Endothelial cell of umbilical vein (primary cell): ENCODE measurements around the gene RNF126. TPM values are rescaled to one million over a fixed set of nuclear protein-coding genes. Genes with fewer than 3 reads are reported as not detected.

ENCODE experiments used
- BruUV-seq: library from RNA; stranded (reverse); fragments of 400-500 nt; replicated peaks from 2 replicates; lab custom pipeline; 2021; lab: Mats Ljungman, UMichigan
- CTCF ChIA-PET: fragments of 300-600, 350-600 bp; sonication (Branson Sonifier 250); formaldehyde crosslinking; loops from one replicate; lab custom pipeline; 2021; ENCODE audit warnings: antibody characterized with exemption, inconsistent platforms; lab: Charles Lee
- POLR2A ChIA-PET: fragments of 300-600, 350-600 bp; sonication (Branson Sonifier 250); formaldehyde crosslinking; loops from one replicate; lab custom pipeline; 2021; ENCODE audit warnings: antibody characterized with exemption, inconsistent platforms; lab: Charles Lee
- DNase-seq: peaks from one replicate; pipeline ENCODE4 v3.0.0-alpha.2; 2011; ENCODE audit warnings: low read depth, low spot score
- FAIRE-seq: peaks from 2 replicates; lab custom pipeline; 2011; peaks lifted over from hg19 to GRCh38; lab: Jason Lieb, UNC
- H2AFZ ChIP-seq: 2 replicates; pipeline ENCODE4 v1.6.0; 2012; ENCODE audit warnings: low read depth, low read length, control low read depth, inconsistent platforms
- H3K27ac ChIP-seq: 2 replicates; pipeline ENCODE4 v1.5.1; 2011; ENCODE audit warnings: low read depth, mild to moderate bottlenecking, control low read depth, low read length, moderate library complexity; ENCODE audit not compliant: insufficient read depth
- H3K27me3 ChIP-seq, 2 experiments: 2 replicates each; pipeline versions ENCODE4 v1.6.0 to v1.6.1; 2011; ENCODE audit warnings: low read length in 2 of 2, mixed read lengths in 1 of 2; ENCODE audit not compliant: control insufficient read depth in 2 of 2, insufficient read depth in 2 of 2
- H3K36me3 ChIP-seq, 2 experiments: 2 replicates in 1 of 2; 3 replicates in 1 of 2; pipeline ENCODE4 v1.5.1; 2011; ENCODE audit warnings: low read length in 2 of 2, mild to moderate bottlenecking in 1 of 2, moderate library complexity in 1 of 2; ENCODE audit not compliant: control insufficient read depth in 2 of 2, insufficient read depth in 2 of 2; ENCODE audit errors: extremely low read depth in 1 of 2
- H3K4me1 ChIP-seq: 3 replicates; pipeline ENCODE4 v1.5.1; 2011; ENCODE audit warnings: mild to moderate bottlenecking, low read length; ENCODE audit not compliant: control insufficient read depth, insufficient read depth; ENCODE audit errors: extremely low read depth
- H3K4me2 ChIP-seq: 2 replicates; pipeline ENCODE4 v1.6.1; 2011; ENCODE audit warnings: low read length, control low read depth, mixed read lengths; ENCODE audit not compliant: insufficient read depth
- H3K4me3 ChIP-seq, 3 experiments: fragments of 200-600 bp in 1 of 3; sonication (generic), shearing (Covaris generic) in 1 of 3; replicated peaks in 1 of 3; 2 replicates each; pipeline ENCODE4 v1.5.1; 2011 to 2016; ENCODE audit warnings: control low read depth in 3 of 3, low read length in 3 of 3, mild to moderate bottlenecking in 2 of 3, inconsistent platforms in 1 of 3, low read depth in 1 of 3, moderate library complexity in 1 of 3; ENCODE audit not compliant: insufficient read depth in 1 of 3
- H3K79me2 ChIP-seq: 2 replicates; pipeline ENCODE4 v1.6.0; 2012; ENCODE audit warnings: low read length, inconsistent platforms; ENCODE audit not compliant: control insufficient read depth, insufficient read depth
- H3K9ac ChIP-seq: replicated peaks from 2 replicates; pipeline ENCODE3; 2011; ENCODE audit warnings: low read length, control low read depth; ENCODE audit not compliant: insufficient read depth; ENCODE audit errors: extremely low read depth
- H3K9me1 ChIP-seq: replicated peaks from 3 replicates; pipeline ENCODE4 v1.6.0; 2011; ENCODE audit warnings: mild to moderate bottlenecking, low read length; ENCODE audit not compliant: control insufficient read depth, insufficient read depth; ENCODE audit errors: extremely low read depth
- H3K9me3 ChIP-seq: replicated peaks from 2 replicates; pipeline ENCODE4 v1.5.1; 2012; ENCODE audit warnings: low read length, inconsistent platforms; ENCODE audit not compliant: control insufficient read depth, insufficient read depth
- H4K20me1 ChIP-seq: replicated peaks from 2 replicates; pipeline ENCODE3; 2011; ENCODE audit warnings: mild to moderate bottlenecking, low read length; ENCODE audit not compliant: control insufficient read depth, insufficient read depth; ENCODE audit errors: extremely low read depth
- EZH2 ChIP-seq: IDR thresholded peaks from 2 replicates; pipeline ENCODE4 v1.6.1; 2012; ENCODE audit warnings: borderline replicate concordance, low read depth, mild to moderate bottlenecking, moderate library complexity, low read length, inconsistent platforms; ENCODE audit not compliant: severe bottlenecking
- FOS ChIP-seq: IDR thresholded peaks from 2 replicates; pipeline ENCODE4 v1.6.1; 2011; ENCODE audit warnings: mild to moderate bottlenecking, low read length, moderate library complexity, borderline replicate concordance; ENCODE audit not compliant: insufficient read depth
- GATA2 ChIP-seq: IDR thresholded peaks from 2 replicates; pipeline ENCODE4 v1.7.0; 2011; ENCODE audit warnings: low read depth, mild to moderate bottlenecking, moderate library complexity, mixed read lengths, low read length; ENCODE audit not compliant: insufficient read length, insufficient read depth
- JUN ChIP-seq: IDR thresholded peaks from 2 replicates; pipeline ENCODE4 v1.6.1; 2011; ENCODE audit warnings: borderline replicate concordance, low read depth; ENCODE audit not compliant: insufficient read length, insufficient read depth
- MAX ChIP-seq: IDR thresholded peaks from 2 replicates; pipeline ENCODE4 v1.6.1; 2011; ENCODE audit not compliant: insufficient read depth, insufficient read length
- MYC ChIP-seq: IDR thresholded peaks from one replicate; pipeline ENCODE4 v1.6.1; 2011; ENCODE audit warnings: mild to moderate bottlenecking, low read depth, low read length
- POLR2A ChIP-seq: IDR thresholded peaks from 2 replicates; pipeline ENCODE4 v1.6.1; 2012; ENCODE audit warnings: low read depth, mild to moderate bottlenecking, control low read depth, low read length
- POLR2AphosphoS5 ChIP-seq: IDR thresholded peaks from 2 replicates; pipeline ENCODE4 v1.6.1; 2012; ENCODE audit warnings: low read depth, mild to moderate bottlenecking, control low read depth, low read length, moderate library complexity; ENCODE audit not compliant: insufficient read depth
- dilution Hi-C: fragments of 300-500 bp; cut with MboI; formaldehyde crosslinking; loops from one replicate; pipeline ENCODE4 v1.15.0; 2019; ENCODE audit warnings: low sequenced_read_pairs; ENCODE audit not compliant: extremely low pct_ligation_motif_present
- intact Hi-C: fragments of 100-400 bp; cut with micrococcal nuclease; formaldehyde crosslinking; loops from one replicate; pipeline ENCODE4 v1.10.0; 2022
- polyA plus RNA-seq, 4 experiments: library from polyadenylated mRNA; depleted of rRNA in 3 of 4; stranded (reverse) in 3 of 4; unstranded in 1 of 4; fragments of >200 nt; gene quantifications; 2 replicates each; pipeline versions ENCODE4 v1.2.1 to v1.2.3, GENCODE V29; 2011 to 2012; ENCODE audit warnings: missing spikeins in 1 of 4
- total RNA-seq: library from RNA; stranded (reverse); gene quantifications from 2 replicates; pipeline ENCODE4 v1.2.3, GENCODE V29; 2021
- TF ChIP-seq, protein P1 (sequence below), 2 donors: IDR thresholded peaks; 1 replicate in 1 of 2; 2 replicates in 1 of 2; pipeline ENCODE4 v1.5.1; 2011; ENCODE audit warnings: low read length in 2 of 2, mild to moderate bottlenecking in 2 of 2, moderate library complexity in 2 of 2, control low read depth in 1 of 2, inconsistent platforms in 1 of 2, low read depth in 1 of 2; ENCODE audit not compliant: insufficient read depth in 1 of 2; ENCODE audit errors: extremely low read depth in 1 of 2

The RNF126 gene
- total and polyA plus RNA-seq, 2 donors (not counting 3 experiments of a cell fraction or from before 2014, with no cell fraction given), result 19.2 to 61.3 TPM

DNA sequence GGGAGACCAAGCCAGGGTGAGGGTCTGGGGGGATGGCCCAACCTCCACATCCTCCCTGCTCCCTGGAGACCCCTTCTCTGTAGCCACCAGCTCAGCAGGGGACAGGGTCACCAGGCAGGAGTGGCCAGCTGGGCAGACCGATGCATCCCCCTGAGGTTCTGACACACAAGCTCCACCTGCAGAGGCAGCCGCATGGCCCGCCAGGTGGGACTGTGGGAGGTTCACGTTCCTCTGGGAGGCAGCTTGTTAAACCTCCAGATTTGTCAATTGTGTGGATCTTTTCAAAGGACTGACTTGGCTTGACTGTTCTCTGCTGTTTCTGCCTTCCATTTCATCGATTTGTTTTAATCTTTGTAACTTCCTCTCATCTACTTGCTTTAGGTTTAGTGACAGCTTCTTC, 37.8 kb downstream of the RNF126 start:
- Histone ChIP-seq H3K36me3 (peaks cover 0 to 26% of the 10 kb centered on the region in 2 experiments), H3K79me2 (no peaks in the 10 kb centered on the region), H3K27me3 (no peaks in the 10 kb centered on the region), H2AFZ (no peak overlapping the region), H3K9me3 (no peaks in the 10 kb centered on the region), H3K9ac (no peak overlapping the region), H3K4me3 (no peak overlapping the region), H3K4me1 (no peaks in the 10 kb centered on the region), H3K9me1 (no peaks in the 10 kb centered on the region), H4K20me1 (no peaks in the 10 kb centered on the region), H3K4me2 (no peak overlapping the region), H3K27ac (no peak overlapping the region)
- DNase-seq, result no peak
- intact Hi-C loops, result no loop called here
- TF ChIP-seq MAX (no peak), JUN (no peak), FOS (no peak), MYC (no peak), EZH2 (no peak), POLR2AphosphoS5 (no peak), GATA2 (no peak), POLR2A (no peak)
- TF ChIP-seq, protein P1, sequence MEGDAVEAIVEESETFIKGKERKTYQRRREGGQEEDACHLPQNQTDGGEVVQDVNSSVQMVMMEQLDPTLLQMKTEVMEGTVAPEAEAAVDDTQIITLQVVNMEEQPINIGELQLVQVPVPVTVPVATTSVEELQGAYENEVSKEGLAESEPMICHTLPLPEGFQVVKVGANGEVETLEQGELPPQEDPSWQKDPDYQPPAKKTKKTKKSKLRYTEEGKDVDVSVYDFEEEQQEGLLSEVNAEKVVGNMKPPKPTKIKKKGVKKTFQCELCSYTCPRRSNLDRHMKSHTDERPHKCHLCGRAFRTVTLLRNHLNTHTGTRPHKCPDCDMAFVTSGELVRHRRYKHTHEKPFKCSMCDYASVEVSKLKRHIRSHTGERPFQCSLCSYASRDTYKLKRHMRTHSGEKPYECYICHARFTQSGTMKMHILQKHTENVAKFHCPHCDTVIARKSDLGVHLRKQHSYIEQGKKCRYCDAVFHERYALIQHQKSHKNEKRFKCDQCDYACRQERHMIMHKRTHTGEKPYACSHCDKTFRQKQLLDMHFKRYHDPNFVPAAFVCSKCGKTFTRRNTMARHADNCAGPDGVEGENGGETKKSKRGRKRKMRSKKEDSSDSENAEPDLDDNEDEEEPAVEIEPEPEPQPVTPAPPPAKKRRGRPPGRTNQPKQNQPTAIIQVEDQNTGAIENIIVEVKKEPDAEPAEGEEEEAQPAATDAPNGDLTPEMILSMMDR (IDR thresholded peaks at IDR 0.05; ENCODE audit: extremely low read depth in 1 of 2, insufficient read depth in 1 of 2, low read depth in 1 of 2, low read length in 2 of 2), result no peak
- FAIRE-seq, result no peak
- dilution Hi-C loops, result no loop called here
- BruUV-seq, result no TSS peak
- CTCF ChIA-PET, result interaction anchor here (1.3 to 1.7 kb wide), 2 partner anchors 10 to 68 kb away, joined by 3 to 6 read pairs; no protein-coding TSS in a partner anchor
- POLR2A ChIA-PET, result no interaction called here
